ENCODE data around the gene C1QL2.

GRCh38 chr2:119173556-119174060 lies 15.1 kb upstream of the C1QL2 start:
- TF ChIP-seq CTCF (IDR thresholded peaks at IDR 0.05), result no peak
- TF ChIP-seq POLR2A (IDR thresholded peaks at IDR 0.05; ENCODE audit: low read depth), result no peak
- TF ChIP-seq EP300 (IDR thresholded peaks at IDR 0.05), result no peak
- no peak for TF ChIP-seq POLR2AphosphoS5 (IDR thresholded peaks at IDR 0.05)
